Neural cell (in vitro differentiated cells): ENCODE results near the gene ROR1. TPM values are rescaled to one million over a fixed set of nuclear protein-coding genes. Genes with fewer than 3 reads are reported as not detected.

Experiments
- H2AFZ ChIP-seq: fragments of 200-600, 300-800 bp; sonication (generic), shearing (Covaris generic); 2 replicates; pipeline ENCODE4 v1.6.0; 2014; ENCODE audit warnings: low read depth, mild to moderate bottlenecking, antibody characterized with exemption, low read length, moderate library complexity
- H3F3A ChIP-seq: fragments of 200-600 bp; shearing (Covaris generic); 2 replicates; pipeline ENCODE4 v1.6.1; 2016; ENCODE audit warnings: mild to moderate bottlenecking, moderate library complexity, mixed read lengths, antibody characterized with exemption, low read length; ENCODE audit not compliant: insufficient read depth, poor library complexity, severe bottlenecking
- H3K27ac ChIP-seq: fragments of 200-600, 300-800 bp; sonication (generic), shearing (Covaris generic); 2 replicates; pipeline ENCODE4 v1.5.1; 2014; ENCODE audit warnings: mild to moderate bottlenecking, low read length, moderate library complexity
- H3K27me3 ChIP-seq: fragments of 300-800, 200-600 bp; sonication (generic), shearing (Covaris generic); 2 replicates; pipeline ENCODE4 v1.6.0; 2014; ENCODE audit warnings: mild to moderate bottlenecking, low read depth, low read length, moderate library complexity; ENCODE audit not compliant: insufficient read depth
- H3K36me3 ChIP-seq: fragments of 300-800, 200-600 bp; sonication (generic), shearing (Covaris generic); 2 replicates; pipeline ENCODE4 v1.5.1; 2014; ENCODE audit warnings: mild to moderate bottlenecking, antibody characterized with exemption, low read length, moderate library complexity; ENCODE audit not compliant: insufficient read depth
- H3K4me2 ChIP-seq: fragments of 300-800, 200-600 bp; sonication (generic), shearing (Covaris generic); 2 replicates; pipeline ENCODE4 v1.6.0; 2014; ENCODE audit warnings: mild to moderate bottlenecking, low read length
- H3K4me3 ChIP-seq: fragments of 300-800, 200-600 bp; sonication (generic), shearing (Covaris generic); 2 replicates; pipeline ENCODE4 v1.5.1; 2014; ENCODE audit warnings: mild to moderate bottlenecking, low read length, moderate library complexity
- H3K79me2 ChIP-seq: fragments of 200-600 bp; shearing (Covaris generic); replicated peaks from 2 replicates; pipeline ENCODE4 v1.6.0; 2014; ENCODE audit warnings: mild to moderate bottlenecking, low read length, moderate library complexity; ENCODE audit not compliant: insufficient read depth
- H3K9ac ChIP-seq: fragments of 300-800, 200-600 bp; sonication (generic), shearing (Covaris generic); 2 replicates; pipeline ENCODE4 v1.6.1; 2016; ENCODE audit warnings: mild to moderate bottlenecking, low read length, mixed read lengths
- H3K9me2 ChIP-seq: fragments of 200-600 bp; shearing (Covaris generic); 2 replicates; pipeline ENCODE4 v1.6.1; 2016; ENCODE audit warnings: mild to moderate bottlenecking, low read length, mixed read lengths; ENCODE audit not compliant: insufficient read depth
- H3K9me3 ChIP-seq: fragments of 200-600, 300-800 bp; sonication (generic), shearing (Covaris generic); 2 replicates; pipeline ENCODE4 v1.6.1; 2016; ENCODE audit warnings: mild to moderate bottlenecking, mixed run types, low read length, moderate library complexity, mixed read lengths
- H4K20me1 ChIP-seq: fragments of 200-600 bp; shearing (Covaris generic); 2 replicates; pipeline ENCODE4 v1.6.1; 2016; ENCODE audit warnings: mild to moderate bottlenecking, mixed run types; ENCODE audit not compliant: insufficient read depth
- CTCF ChIP-seq: fragments of 450-650 bp; IDR thresholded peaks from 2 replicates; pipeline ENCODE4 v1.5.1; 2014; ENCODE audit warnings: antibody characterized with exemption, mild to moderate bottlenecking, moderate library complexity; ENCODE audit not compliant: poor library complexity, severe bottlenecking
- EP300 ChIP-seq: fragments of 450-650 bp; conservative IDR thresholded peaks from 2 replicates; pipeline ENCODE4 v1.6.1; 2014; ENCODE audit warnings: antibody characterized with exemption, mild to moderate bottlenecking, moderate library complexity; ENCODE audit not compliant: poor library complexity, severe bottlenecking
- EZH2 ChIP-seq: fragments of 200-600, 300-800 bp; shearing (Covaris generic), sonication (generic); IDR thresholded peaks from 2 replicates; pipeline ENCODE4 v1.6.1; 2014; ENCODE audit warnings: antibody characterized with exemption, low read length, borderline replicate concordance, mild to moderate bottlenecking; ENCODE audit not compliant: insufficient read depth, poor library complexity, severe bottlenecking
- MXI1 ChIP-seq: fragments of 450-650 bp; conservative IDR thresholded peaks from 2 replicates; pipeline ENCODE4 v1.6.1; 2014; ENCODE audit warnings: antibody characterized with exemption, mild to moderate bottlenecking; ENCODE audit not compliant: poor library complexity, severe bottlenecking
- POLR2AphosphoS5 ChIP-seq: IDR thresholded peaks from 2 replicates; pipeline ENCODE4 v1.6.1; 2012
- RAD21 ChIP-seq: fragments of 450-650 bp; conservative IDR thresholded peaks from 2 replicates; pipeline ENCODE4 v1.6.1; 2014; ENCODE audit warnings: antibody characterized with exemption, mild to moderate bottlenecking, moderate library complexity
- REST ChIP-seq: IDR thresholded peaks from 2 replicates; pipeline ENCODE4 v1.6.1; 2012; ENCODE audit warnings: borderline replicate concordance
- SMC3 ChIP-seq: fragments of 450-650 bp; conservative IDR thresholded peaks from 2 replicates; pipeline ENCODE4 v1.6.1; 2014; ENCODE audit warnings: antibody characterized with exemption, mild to moderate bottlenecking, moderate library complexity; ENCODE audit not compliant: poor library complexity
- TAF1 ChIP-seq: IDR thresholded peaks from 2 replicates; pipeline ENCODE4 v1.6.1; 2012; ENCODE audit warnings: low read depth
- polyA plus RNA-seq: library from polyadenylated mRNA; depleted of rRNA; stranded (reverse); fragments of >200 nt; gene quantifications from 2 replicates; pipeline ENCODE4 v1.2.3, GENCODE V29; 2014

Gene ROR1
- polyA plus RNA-seq, 1 donor from 2014 or later, result 0.27 TPM

GRCh38 chr1:64082459-64082858 lies 308.6 kb downstream of the ROR1 start:
- no peaks in the 10 kb centered on the region for H3K9me3 ChIP-seq
- no peak overlapping the region for H3K4me2 ChIP-seq
- no peaks in the 10 kb centered on the region for H3K36me3 ChIP-seq
- H3K27ac ChIP-seq, result no peak overlapping the region
- no peak for TF ChIP-seq CTCF
- no peak for TF ChIP-seq REST
- H3K4me3 ChIP-seq, result no peak overlapping the region
- H3K9ac ChIP-seq, result no peak overlapping the region
- H4K20me1 ChIP-seq, result no peaks in the 10 kb centered on the region
- H3K79me2 ChIP-seq, result no peaks in the 10 kb centered on the region
- no peaks in the 10 kb centered on the region for H3K9me2 ChIP-seq
- H3K27me3 ChIP-seq, result no peaks in the 10 kb centered on the region
- no peaks in the 10 kb centered on the region for H3F3A ChIP-seq
- no peak overlapping the region for H2AFZ ChIP-seq

- Histone ChIP-seq H3K36me3 (no peaks in the 10 kb centered on the region), H2AFZ (no peak overlapping the region), H3F3A (no peaks in the 10 kb centered on the region), H3K9me3 (no peaks in the 10 kb centered on the region), H4K20me1 (no peaks in the 10 kb centered on the region), H3K4me3 (no peak overlapping the region), H3K9me2 (no peaks in the 10 kb centered on the region), H3K9ac (no peak overlapping the region), H3K79me2 (no peaks in the 10 kb centered on the region), H3K4me2 (no peak overlapping the region), H3K27me3 (no peaks in the 10 kb centered on the region), H3K27ac (no peak overlapping the region)
- TF ChIP-seq POLR2AphosphoS5, result no peak
- TF ChIP-seq SMC3, result no peak
- no peak for TF ChIP-seq MXI1
- no peak for TF ChIP-seq CTCF
- no peak for TF ChIP-seq EP300
- no peak for TF ChIP-seq RAD21
- no peak for TF ChIP-seq REST
- no peak for TF ChIP-seq EZH2
- no peak for TF ChIP-seq TAF1
These were observed 310.6 kb downstream of the ROR1 start for GRCh38 chr1:64084451-64084850.
